Measurements from ENCODE around the gene EXOSC1.

Gene EXOSC1

GRCh38 chr10:97456686-97457065 is 10.9 kb upstream of the EXOSC1 start:
- H3K79me2 ChIP-seq (ENCODE audit: low read length): no peaks in the 10 kb centered on the region; the same call in 1 of the 2 replicates
- TF ChIP-seq EZH2phosphoT487 (IDR thresholded peaks at IDR 0.05; ENCODE audit: low read depth) (no peak), CTCF (IDR thresholded peaks at IDR 0.05; ENCODE audit: low read depth, low read length) (no peak)
- H3K27ac ChIP-seq (ENCODE audit: low read length): no peak overlapping the region
- no peak overlapping the region for H3K4me2 ChIP-seq (ENCODE audit: low read length)
- H3K36me3 ChIP-seq (replicated peaks; ENCODE audit: low read depth, low read length): peaks cover 38% of the 10 kb centered on the region
- no peak overlapping the region for H2AFZ ChIP-seq (ENCODE audit: low read depth, low read length)
- no peaks in the 10 kb centered on the region for H3K27me3 ChIP-seq (ENCODE audit: low read depth, low read length)
- H3K4me1 ChIP-seq (ENCODE audit: low read length): no peaks in the 10 kb centered on the region
- H3K9ac ChIP-seq (ENCODE audit: low read length): no peak overlapping the region
- H3K9me3 ChIP-seq (ENCODE audit: insufficient read depth, low read length): no peaks in the 10 kb centered on the region
- H3K4me3 ChIP-seq (ENCODE audit: low read length): no peak overlapping the region
- no peaks in the 10 kb centered on the region for H4K20me1 ChIP-seq (ENCODE audit: insufficient read depth, low read length)

- TF ChIP-seq EZH2phosphoT487 (IDR thresholded peaks at IDR 0.05; ENCODE audit: low read depth) (no peak), CTCF (IDR thresholded peaks at IDR 0.05; ENCODE audit: low read depth, low read length) (no peak)
- Histone ChIP-seq H3K27ac (ENCODE audit: low read length) (no peak overlapping the region), H3K4me3 (ENCODE audit: low read length) (no peak overlapping the region), H3K4me2 (ENCODE audit: low read length) (no peak overlapping the region), H3K79me2 (ENCODE audit: low read length) (no peaks in the 10 kb centered on the region; the same call in 1 of the 2 replicates), H3K36me3 (replicated peaks; ENCODE audit: low read depth, low read length) (peaks cover 33% of the 10 kb centered on the region), H3K4me1 (ENCODE audit: low read length) (no peaks in the 10 kb centered on the region), H4K20me1 (ENCODE audit: insufficient read depth, low read length) (no peaks in the 10 kb centered on the region), H3K9me3 (ENCODE audit: insufficient read depth, low read length) (no peaks in the 10 kb centered on the region), H3K9ac (ENCODE audit: low read length) (no peak overlapping the region), H2AFZ (ENCODE audit: low read depth, low read length) (no peak overlapping the region), H3K27me3 (ENCODE audit: low read depth, low read length) (no peaks in the 10 kb centered on the region)
These were observed 10.4 kb upstream of the EXOSC1 start for GRCh38 chr10:97456034-97456685.

GRCh38 chr10:97454330-97455036 is 8.7 kb upstream of the EXOSC1 start:
- Histone ChIP-seq H3K27me3 (ENCODE audit: low read depth, low read length) (no peaks in the 10 kb centered on the region), H3K4me2 (ENCODE audit: low read length) (no peak overlapping the region), H3K36me3 (replicated peaks; ENCODE audit: low read depth, low read length) (peaks cover 24% of the 10 kb centered on the region), H3K4me3 (ENCODE audit: low read length) (no peak overlapping the region), H4K20me1 (ENCODE audit: insufficient read depth, low read length) (no peaks in the 10 kb centered on the region), H3K79me2 (ENCODE audit: low read length) (peaks cover 6% of the 10 kb centered on the region; the same call in 1 of the 2 replicates), H3K9ac (ENCODE audit: low read length) (no peak overlapping the region), H3K27ac (ENCODE audit: low read length) (no peak overlapping the region), H3K9me3 (ENCODE audit: insufficient read depth, low read length) (no peaks in the 10 kb centered on the region), H3K4me1 (ENCODE audit: low read length) (no peaks in the 10 kb centered on the region), H2AFZ (ENCODE audit: low read depth, low read length) (no peak overlapping the region)
- no peak for TF ChIP-seq CTCF (IDR thresholded peaks at IDR 0.05; ENCODE audit: low read depth, low read length)
- TF ChIP-seq EZH2phosphoT487 (IDR thresholded peaks at IDR 0.05; ENCODE audit: low read depth): no peak

- Histone ChIP-seq H3K79me2 (ENCODE audit: low read length) (peaks cover 17% of the 10 kb centered on the region), H3K27ac (ENCODE audit: low read length) (no peak overlapping the region), H3K9me3 (ENCODE audit: insufficient read depth, low read length) (no peaks in the 10 kb centered on the region), H3K4me3 (ENCODE audit: low read length) (no peak overlapping the region), H2AFZ (ENCODE audit: low read depth, low read length) (no peak overlapping the region), H3K9ac (ENCODE audit: low read length) (no peak overlapping the region), H4K20me1 (ENCODE audit: insufficient read depth, low read length) (no peaks in the 10 kb centered on the region), H3K27me3 (ENCODE audit: low read depth, low read length) (no peaks in the 10 kb centered on the region), H3K4me1 (ENCODE audit: low read length) (peaks cover under 1% of the 10 kb centered on the region; the same call in 1 of the 2 replicates), H3K36me3 (replicated peaks; ENCODE audit: low read depth, low read length) (peaks cover 9% of the 10 kb centered on the region), H3K4me2 (ENCODE audit: low read length) (no peak overlapping the region)
- no peak for TF ChIP-seq CTCF (IDR thresholded peaks at IDR 0.05; ENCODE audit: low read depth, low read length)
- TF ChIP-seq EZH2phosphoT487 (IDR thresholded peaks at IDR 0.05; ENCODE audit: low read depth): no peak
These were observed 6.5 kb upstream of the EXOSC1 start for GRCh38 chr10:97452352-97452751.
